Pancreas (tissue), 10 donors: ENCODE data around the gene TULP4. TPM values are rescaled to one million over a fixed set of nuclear protein-coding genes. Genes with fewer than 3 reads are reported as not detected.

Experiments
- ATAC-seq, 4 donors: fragments of 200-7000 bp; cut with Tn5 transposase; one replicate each; pipeline versions ENCODE4 v1.8.0 to v1.9.1; 2020; ENCODE audit warnings: mild to moderate bottlenecking in 4 of 4, moderate library complexity in 4 of 4
- DNase-seq, 6 donors: peaks; one replicate each; pipeline ENCODE4 v3.0.0-alpha.2; 2020
- FAIRE-seq: peaks from 2 replicates; lab custom pipeline; 2012; peaks lifted over from hg19 to GRCh38; lab: Jason Lieb, UNC
- H3K27ac ChIP-seq, 4 donors: fragments of 200-600 bp; sonication (generic); 1 replicate in 3 of 4; 2 replicates in 1 of 4; pipeline versions ENCODE4 v1.5.0 to v1.8.0; 2020
- H3K27me3 ChIP-seq, 4 donors: fragments of 200-600 bp; one replicate each; pipeline ENCODE4 v1.8.0; 2021
- H3K36me3 ChIP-seq, 3 donors: fragments of 200-600 bp; sonication (generic) in 1 of 3; one replicate each; pipeline versions ENCODE4 v1.5.0 to v1.8.0; 2020 to 2021
- H3K4me1 ChIP-seq, 3 donors: fragments of 200-600 bp; one replicate each; pipeline ENCODE4 v1.8.0; 2021
- H3K4me3 ChIP-seq, 4 donors: fragments of 200-600 bp; sonication (generic) in 2 of 4; one replicate each; pipeline versions ENCODE4 v1.5.0 to v1.8.0; 2020 to 2021
- H3K9me3 ChIP-seq, 4 donors: fragments of 200-600 bp; one replicate each; pipeline ENCODE4 v1.8.0; 2021
- CTCF ChIP-seq, 4 donors: fragments of 200-600 bp; sonication (generic) in 3 of 4; IDR thresholded peaks; one replicate each; pipeline versions ENCODE4 v1.5.0 to v1.8.0; 2021; ENCODE audit warnings: antibody characterized with exemption in 4 of 4
- WGBS, 2 donors: extraction: QIAGEN DNeasy Blood & Tissue Kit; methylation state at CpG; one replicate each; pipeline ENCODE4 v1.1.7; 2013; 5-methylcytosine and 5-hydroxymethylcytosine counted together
- intact Hi-C, 3 donors: fragments of 100-400 bp; cut with DNase I; formaldehyde crosslinking; loops; one replicate each; pipeline versions ENCODE4 v1.11.1 to v1.14.2; 2022
- polyA plus RNA-seq, 2 donors: library from polyadenylated mRNA; stranded (reverse); fragments of 200-250 nt; gene quantifications; one replicate each; pipeline ENCODE4 v1.2.3, GENCODE V29; 2013
- total RNA-seq, 6 donors: library from RNA; stranded (reverse); fragmentation: NEBNext Ultra II Directional in 4 of 6; extraction: Animal tissue kit (Norgen Biotek cat#: 25700) in 4 of 6; gene quantifications; one replicate each; pipeline versions ENCODE4 v1.2.1 to v1.2.4, GENCODE V29; 2021 to 2023
- donor health status: healthy with polysubstance abuse.
- donor health status: DM: no; HTN: no; CAD: no; lungs with moderate emphysema.
- donor health status: DM: no; HTN: no; CAD: no.
- donor health status: control.
- donor health status: control.
- donor health status: Bipolar disorder and iron deficiency.
- donor health status: DM: yes; HTN: yes; CAD: no.
- donor health status: DM: no; HTN: no; CAD: no.
- donor health status: DM: no; HTN: no; CAD: no.
- donor health status: DM: yes; HTN: yes; CAD: no.

TULP4 gene
- total and polyA plus RNA-seq, 8 donors: 3.1 to 88.8 (median 48.0) TPM

DNA sequence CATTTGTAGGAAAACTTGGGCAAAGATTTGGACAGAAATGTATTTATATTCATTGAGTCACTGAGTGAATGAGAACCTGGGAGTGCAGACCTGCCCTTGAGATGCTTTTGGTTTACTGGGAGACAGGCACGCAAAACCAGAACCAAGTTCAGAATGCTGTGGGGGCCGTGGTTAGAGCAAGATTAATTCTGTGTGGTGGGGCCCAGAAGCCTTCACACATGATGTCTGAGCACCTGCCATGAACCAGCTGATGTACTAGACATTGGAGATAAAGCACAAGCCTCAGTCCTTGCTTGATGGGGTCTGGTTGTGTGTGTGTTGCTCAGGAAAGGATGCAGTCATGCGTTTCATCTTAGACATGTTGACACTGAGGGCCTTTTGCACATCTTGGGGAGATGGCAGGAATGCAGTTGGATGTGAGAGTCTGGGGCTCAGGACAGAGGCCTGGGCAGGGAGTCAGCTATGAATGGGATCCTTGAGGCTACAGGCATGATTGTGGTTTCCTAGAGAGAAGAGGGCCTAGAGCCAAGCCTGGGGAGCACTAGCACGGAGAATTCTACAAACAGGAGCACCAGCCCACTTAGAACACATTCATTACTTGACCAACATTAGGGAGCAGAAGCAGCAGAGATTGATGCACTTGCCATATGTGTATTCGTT lies 133.3 kb downstream of the TULP4 start:
- H3K27me3 ChIP-seq: no peaks in the 10 kb centered on the region
- H3K4me3 ChIP-seq: no peak overlapping the region
- FAIRE-seq: no peak
- H3K9me3 ChIP-seq: no peaks in the 10 kb centered on the region
- no peak for DNase-seq
- 90 to 95% methylated on average over 5 of the region's 5 CpGs for WGBS, 2 donors
- TF ChIP-seq CTCF (IDR thresholded peaks at IDR 0.05): no peak
- no peak overlapping the region for H3K27ac ChIP-seq
- H3K36me3 ChIP-seq: no peaks in the 10 kb centered on the region
- H3K4me1 ChIP-seq: no peaks in the 10 kb centered on the region
- no peak for ATAC-seq
- intact Hi-C loops: no loop called here

DNA sequence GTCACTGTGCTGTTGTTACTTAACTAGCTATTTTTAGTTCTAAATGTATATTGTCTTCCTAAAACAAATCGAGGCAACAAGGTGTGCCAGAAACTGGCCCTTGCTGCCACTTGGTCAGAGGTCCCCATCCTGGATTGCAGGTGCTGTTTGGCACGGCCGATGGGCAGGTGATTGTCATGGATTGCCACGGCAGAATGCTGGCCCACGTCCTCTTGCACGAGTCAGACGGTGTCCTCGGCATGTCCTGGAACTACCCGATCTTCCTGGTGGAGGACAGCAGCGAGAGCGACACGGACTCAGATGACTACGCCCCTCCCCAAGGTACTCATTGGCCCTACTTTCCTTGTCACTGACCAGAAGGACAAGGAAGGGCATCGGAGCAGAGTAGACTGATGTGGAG lies 136.6 kb downstream of the TULP4 start:
- Histone ChIP-seq H3K27me3 (no peaks in the 10 kb centered on the region), H3K9me3 (no peaks in the 10 kb centered on the region), H3K4me3 (no peak overlapping the region), H3K27ac (no peak overlapping the region), H3K4me1 (no peaks in the 10 kb centered on the region), H3K36me3 (peaks cover 0 to 5% (median 0%) of the 10 kb centered on the region in 3 donors)
- WGBS, 2 donors: 94 to 96% methylated on average over 14 of the region's 14 CpGs
- no peak for ATAC-seq
- no peak for TF ChIP-seq CTCF (IDR thresholded peaks at IDR 0.05)
- intact Hi-C loops: no loop called here
- no peak for FAIRE-seq
- no peak for DNase-seq

DNA sequence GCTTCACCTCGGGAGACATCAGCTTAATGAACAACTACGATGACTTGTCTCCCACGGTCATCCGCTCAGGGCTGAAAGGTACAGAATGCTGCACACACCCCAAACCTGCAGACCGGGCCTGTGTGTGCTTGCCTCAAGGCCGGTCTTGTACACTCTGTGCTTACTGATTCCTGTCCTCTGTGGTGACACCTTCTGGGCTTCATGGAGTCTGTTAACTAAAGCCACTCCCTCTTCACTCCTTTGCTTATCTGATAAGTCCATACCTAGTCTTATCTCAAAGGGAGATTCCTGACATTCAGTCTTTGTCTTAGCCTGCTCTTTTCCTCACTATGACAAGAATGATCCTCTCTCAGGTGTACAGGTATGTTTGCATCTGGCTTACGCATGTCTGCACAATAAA lies 139.9 kb downstream of the TULP4 start:
- DNase-seq (no peak), ATAC-seq (no peak), FAIRE-seq (no peak)
- intact Hi-C loops: no loop called here
- no peaks in the 10 kb centered on the region for H3K4me1 ChIP-seq
- no peak overlapping the region for H3K4me3 ChIP-seq
- 76 to 82% methylated on average over 7 of the region's 7 CpGs for WGBS, 2 donors
- no peak overlapping the region for H3K27ac ChIP-seq
- peaks cover 0 to 5% (median 0%) of the 10 kb centered on the region in 3 donors for H3K36me3 ChIP-seq
- H3K27me3 ChIP-seq: no peaks in the 10 kb centered on the region
- TF ChIP-seq CTCF (IDR thresholded peaks at IDR 0.05): no peak
- H3K9me3 ChIP-seq: no peaks in the 10 kb centered on the region

DNA sequence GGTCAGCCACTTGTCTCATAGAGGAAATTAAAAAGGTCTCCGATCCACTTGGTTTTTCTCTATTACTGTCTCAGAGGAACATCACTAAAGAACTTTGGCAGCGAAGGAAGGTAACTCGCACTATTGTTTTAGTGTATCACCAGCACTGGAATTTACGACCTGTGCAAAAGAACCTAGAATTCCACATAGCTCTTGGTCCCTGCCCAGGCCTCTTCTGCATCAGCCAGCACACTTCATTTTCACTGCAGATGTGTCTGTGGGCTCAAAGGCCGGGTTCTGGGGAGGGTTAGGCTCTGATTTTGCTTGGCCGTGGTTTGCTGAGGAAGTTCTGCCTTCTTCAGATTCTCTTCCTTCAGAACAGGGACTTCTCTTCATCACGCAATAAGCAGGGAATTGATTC lies 144.9 kb downstream of the TULP4 start:
- TF ChIP-seq CTCF (IDR thresholded peaks at IDR 0.05): no peak
- H3K36me3 ChIP-seq: peaks cover 0 to 5% (median 0%) of the 10 kb centered on the region in 3 donors
- no peak overlapping the region for H3K4me3 ChIP-seq
- H3K27ac ChIP-seq: no peak overlapping the region
- H3K4me1 ChIP-seq: no peaks in the 10 kb centered on the region
- FAIRE-seq (no peak), DNase-seq (no peak), ATAC-seq (no peak)
- H3K27me3 ChIP-seq: no peaks in the 10 kb centered on the region
- H3K9me3 ChIP-seq: no peaks in the 10 kb centered on the region
- WGBS, 2 donors: 92 to 93% methylated on average over 7 of the region's 7 CpGs
- intact Hi-C loops: no loop called here

DNA sequence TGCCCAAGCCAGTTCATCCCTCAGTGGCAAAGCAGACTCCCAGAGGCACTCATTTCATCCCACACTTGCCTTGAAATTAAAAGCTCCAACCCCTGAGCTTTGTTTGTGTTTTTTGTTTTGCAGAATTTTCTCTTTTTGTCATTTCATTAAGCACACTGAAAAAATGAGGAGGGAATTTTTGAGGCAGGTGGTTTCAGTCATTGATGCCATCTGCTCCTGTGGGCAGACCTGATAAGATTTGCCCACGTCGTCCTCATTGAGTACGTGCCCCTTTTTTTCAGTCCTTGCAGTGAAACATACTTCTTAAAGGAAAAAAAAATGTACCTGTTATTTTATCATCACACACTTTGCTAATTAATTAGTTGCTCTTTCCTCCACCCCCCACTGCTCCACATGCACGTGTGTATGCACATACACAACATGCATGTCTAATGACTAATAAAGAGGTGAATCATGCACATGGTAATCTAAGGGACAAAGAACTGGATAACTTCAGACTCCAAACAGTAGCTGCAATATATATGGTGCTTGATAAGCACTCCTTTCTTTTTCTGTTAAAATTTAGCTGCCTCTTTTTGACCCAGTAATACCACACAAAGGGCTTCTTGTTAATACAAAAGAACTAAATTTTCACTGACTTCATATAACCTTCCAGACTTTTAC lies 145.5 kb downstream of the TULP4 start:
- Histone ChIP-seq H3K27ac (no peak overlapping the region), H3K4me3 (no peak overlapping the region), H3K27me3 (no peaks in the 10 kb centered on the region), H3K9me3 (no peaks in the 10 kb centered on the region), H3K4me1 (no peaks in the 10 kb centered on the region), H3K36me3 (no peaks in the 10 kb centered on the region)
- WGBS, 2 donors: 66 to 77% methylated on average over 4 of the region's 4 CpGs
- FAIRE-seq (no peak), DNase-seq (no peak), ATAC-seq (no peak)
- no peak for TF ChIP-seq CTCF (IDR thresholded peaks at IDR 0.05)
- intact Hi-C loops: no loop called here
